Heart left ventricle (tissue), 16 donors: ENCODE data around the gene SCN8A. TPM values are rescaled to one million over a fixed set of nuclear protein-coding genes. Genes with fewer than 3 reads are reported as not detected.

ENCODE experiments used
- ATAC-seq, 4 donors: fragments of 200-7000 bp; cut with Tn5 transposase; one replicate each; pipeline ENCODE4 v1.9.1; 2020 to 2022; ENCODE audit warnings: moderate library complexity in 4 of 4, mild to moderate bottlenecking in 3 of 4, moderate number of reproducible peaks in 1 of 4
- DNase-seq, 5 donors: peaks; one replicate each; pipeline ENCODE4 v3.0.0-alpha.2; 2020
- H3K27ac ChIP-seq, 12 donors: fragments of 200-600 bp; sonication (generic) in 4 of 12; one replicate each; pipeline versions ENCODE4 v1.5.0 to v1.8.0; 2016 to 2022; ENCODE audit warnings: mild to moderate bottlenecking in 2 of 12
- H3K27me3 ChIP-seq, 9 donors: fragments of 200-600 bp; sonication (generic) in 2 of 9; one replicate each; pipeline versions ENCODE4 v1.5.1 to v1.8.0; 2016 to 2022; ENCODE audit warnings: mild to moderate bottlenecking in 3 of 9
- H3K36me3 ChIP-seq, 9 donors: fragments of 200-600 bp; sonication (generic) in 2 of 9; one replicate each; pipeline versions ENCODE4 v1.5.0 to v1.8.0; 2018 to 2022; ENCODE audit warnings: mild to moderate bottlenecking in 2 of 9
- H3K4me1 ChIP-seq, 12 donors: fragments of 200-600 bp; sonication (generic) in 4 of 12; one replicate each; pipeline versions ENCODE4 v1.5.0 to v1.8.0; 2016 to 2022; ENCODE audit warnings: mild to moderate bottlenecking in 3 of 12
- H3K4me3 ChIP-seq, 12 donors: fragments of 200-600 bp; sonication (generic) in 4 of 12; one replicate each; pipeline versions ENCODE4 v1.5.0 to v1.8.0; 2017 to 2022; ENCODE audit warnings: mild to moderate bottlenecking in 9 of 12, moderate library complexity in 4 of 12
- H3K9me3 ChIP-seq, 12 donors: fragments of 200-600 bp; sonication (generic) in 4 of 12; one replicate each; pipeline versions ENCODE4 v1.5.0 to v1.8.0; 2016 to 2022; ENCODE audit warnings: mild to moderate bottlenecking in 1 of 12
- POLR2A ChIP-seq, 2 donors: fragments of 450-650 bp; IDR thresholded peaks; one replicate each; pipeline ENCODE4 v1.6.1; 2017; ENCODE audit warnings: antibody characterized with exemption in 2 of 2, mild to moderate bottlenecking in 2 of 2, moderate library complexity in 2 of 2
- WGBS, 4 donors: extraction: QIAGEN DNeasy Blood & Tissue Kit in 2 of 4; methylation state at CpG; one replicate each; pipeline versions ENCODE4 v1.1.5 to v1.1.7; 2013 to 2018; 5-methylcytosine and 5-hydroxymethylcytosine counted together
- intact Hi-C, 10 donors: fragments of 100-400 bp; cut with DNase I; formaldehyde crosslinking; loops; one replicate each; pipeline versions ENCODE4 v1.11.1 to v1.14.2; 2022
- polyA plus RNA-seq, 2 donors: library from polyadenylated mRNA; stranded (reverse); fragments of 200-250 nt; gene quantifications; one replicate each; pipeline ENCODE4 v1.2.3, GENCODE V29; 2013
- total RNA-seq, 9 donors: library from RNA; depleted of rRNA in 2 of 9; stranded (reverse); fragments of >200 nt in 2 of 9; fragmentation: NEBNext Ultra II Directional in 3 of 9; extraction: Animal tissue kit (Norgen Biotek cat#: 25700) in 3 of 9; gene quantifications; one replicate each; pipeline versions ENCODE4 v1.1.0 to v1.2.4, GENCODE V29; 2016 to 2023
- TF ChIP-seq, protein P1 (sequence below), 12 donors: fragments of 200-600 bp; sonication (generic) in 4 of 12; IDR thresholded peaks; one replicate each; pipeline versions ENCODE4 v1.5.0 to v1.8.0; 2018 to 2022; ENCODE audit warnings: antibody characterized with exemption in 12 of 12, mild to moderate bottlenecking in 5 of 12
- donor health status: ischemic (EF 13 %, LVEDD 7.1; RV severe dilation, severe dysfunction).
- donor health status: healthy with polysubstance abuse.
- donor health status: DM: no; HTN: yes; CAD: no.
- donor health status: DM: no; HTN: no; CAD: no.
- donor health status: ischemic (EF 25% LVEDD 6.9; RV normal size, moderate dysfunction).
- donor health status: ischemic (EF 25% LVEDD 5.7; RV mildly dilated, moderate dysfunction).
- donor health status: healthy.
- donor health status: DM: yes; HTN: yes; CAD: no.
- donor health status: ischemic (EF 35%, LVEDD 5.7; RV mildly dilated, moderate dysfunction).
- donor health status: nonischemic (EF 11% LVEDD 7.7; RV severe dilation, severe dysfunction).
- donor health status: DM: yes; HTN: yes; CAD: no.
- donor health status: PGD.
- donor health status: ischemic (EF 29% LVEDD 5.4; RV normal size, mild dysfunction).
- donor health status: nonischemic (EF 23%, LVEDD 6.1; RV moderate dilation, normal function).

SCN8A gene
- total and polyA plus RNA-seq, 11 donors, result 0.17 to 0.97 (median 0.32) TPM

DNA sequence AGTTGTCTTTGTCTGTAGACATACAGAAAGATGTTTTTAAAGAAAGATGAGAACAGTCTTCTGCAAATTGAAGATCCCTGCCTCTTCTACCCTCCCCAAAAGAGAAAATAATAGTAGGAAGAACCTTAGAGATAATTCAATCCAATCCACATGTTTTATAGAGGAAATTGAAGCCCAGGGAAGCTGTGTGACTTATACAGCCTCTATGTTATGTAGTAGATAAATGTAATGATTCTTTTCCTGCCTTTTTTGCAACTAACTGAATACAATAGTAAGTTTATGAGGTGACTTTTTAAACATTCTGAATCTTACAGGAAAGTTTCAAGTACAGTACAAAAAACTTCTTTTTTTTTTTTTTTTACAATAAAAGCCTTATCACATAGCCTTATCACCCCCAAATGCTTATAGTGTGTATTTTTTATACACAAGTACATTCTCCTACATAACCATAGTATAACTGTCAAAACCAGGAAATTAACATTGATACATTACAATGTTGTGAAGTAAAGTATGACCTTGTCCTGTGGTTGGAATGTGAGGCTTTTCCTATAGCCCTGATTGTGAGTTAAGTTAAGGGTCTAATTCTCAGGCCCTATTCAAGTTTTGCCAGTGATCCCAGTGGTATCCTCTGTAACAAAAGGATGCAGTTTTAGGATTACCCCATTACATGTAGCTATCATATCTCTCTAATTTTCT lies 163.1 kb downstream of the SCN8A start:
- Histone ChIP-seq H3K36me3 (no peaks in the 10 kb centered on the region), H3K4me1 (peaks cover 0 to 14% (median 0%) of the 10 kb centered on the region in 12 donors), H3K4me3 (no peak overlapping the region), H3K9me3 (no peaks in the 10 kb centered on the region), H3K27ac (no peak overlapping the region), H3K27me3 (no peaks in the 10 kb centered on the region)
- intact Hi-C loops, result no loop called here
- no peak for DNase-seq
- ATAC-seq, result no peak
- TF ChIP-seq, protein P1, sequence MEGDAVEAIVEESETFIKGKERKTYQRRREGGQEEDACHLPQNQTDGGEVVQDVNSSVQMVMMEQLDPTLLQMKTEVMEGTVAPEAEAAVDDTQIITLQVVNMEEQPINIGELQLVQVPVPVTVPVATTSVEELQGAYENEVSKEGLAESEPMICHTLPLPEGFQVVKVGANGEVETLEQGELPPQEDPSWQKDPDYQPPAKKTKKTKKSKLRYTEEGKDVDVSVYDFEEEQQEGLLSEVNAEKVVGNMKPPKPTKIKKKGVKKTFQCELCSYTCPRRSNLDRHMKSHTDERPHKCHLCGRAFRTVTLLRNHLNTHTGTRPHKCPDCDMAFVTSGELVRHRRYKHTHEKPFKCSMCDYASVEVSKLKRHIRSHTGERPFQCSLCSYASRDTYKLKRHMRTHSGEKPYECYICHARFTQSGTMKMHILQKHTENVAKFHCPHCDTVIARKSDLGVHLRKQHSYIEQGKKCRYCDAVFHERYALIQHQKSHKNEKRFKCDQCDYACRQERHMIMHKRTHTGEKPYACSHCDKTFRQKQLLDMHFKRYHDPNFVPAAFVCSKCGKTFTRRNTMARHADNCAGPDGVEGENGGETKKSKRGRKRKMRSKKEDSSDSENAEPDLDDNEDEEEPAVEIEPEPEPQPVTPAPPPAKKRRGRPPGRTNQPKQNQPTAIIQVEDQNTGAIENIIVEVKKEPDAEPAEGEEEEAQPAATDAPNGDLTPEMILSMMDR (IDR thresholded peaks at IDR 0.05), result no peak
- no peak for TF ChIP-seq POLR2A (IDR thresholded peaks at IDR 0.05)

DNA sequence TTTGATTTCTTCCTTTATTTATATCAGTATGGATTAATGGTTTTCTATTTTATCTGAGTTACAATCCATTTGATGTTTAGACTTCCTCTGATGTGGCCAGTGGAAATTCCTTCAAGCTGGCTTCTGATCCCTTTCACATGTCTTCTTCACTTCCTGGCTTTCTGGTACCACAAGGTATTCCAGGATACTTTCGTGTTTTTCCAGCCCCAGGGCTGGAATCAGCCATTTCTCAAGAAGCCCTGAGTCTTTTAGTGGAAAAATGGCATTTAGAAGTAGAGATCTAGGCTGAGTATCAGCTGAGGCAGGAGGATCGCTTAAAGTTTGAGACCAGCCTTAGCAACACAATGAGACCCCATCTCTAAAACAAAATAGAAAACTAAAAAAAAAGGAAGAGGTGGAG lies 164.2 kb downstream of the SCN8A start:
- H3K4me3 ChIP-seq, result no peak overlapping the region
- no peaks in the 10 kb centered on the region for H3K36me3 ChIP-seq
- no peak for TF ChIP-seq POLR2A (IDR thresholded peaks at IDR 0.05)
- TF ChIP-seq, protein P1 (IDR thresholded peaks at IDR 0.05), result no peak
- intact Hi-C loops, result no loop called here
- ATAC-seq, result no peak
- H3K27ac ChIP-seq, result no peak overlapping the region
- no peaks in the 10 kb centered on the region for H3K9me3 ChIP-seq
- WGBS, 4 donors, result 81 to 86% (median 84%) methylated on average over 2 of the region's 2 CpGs
- no peak for DNase-seq
- peaks cover 0 to 14% (median 0%) of the 10 kb centered on the region in 12 donors for H3K4me1 ChIP-seq
- no peaks in the 10 kb centered on the region for H3K27me3 ChIP-seq

DNA sequence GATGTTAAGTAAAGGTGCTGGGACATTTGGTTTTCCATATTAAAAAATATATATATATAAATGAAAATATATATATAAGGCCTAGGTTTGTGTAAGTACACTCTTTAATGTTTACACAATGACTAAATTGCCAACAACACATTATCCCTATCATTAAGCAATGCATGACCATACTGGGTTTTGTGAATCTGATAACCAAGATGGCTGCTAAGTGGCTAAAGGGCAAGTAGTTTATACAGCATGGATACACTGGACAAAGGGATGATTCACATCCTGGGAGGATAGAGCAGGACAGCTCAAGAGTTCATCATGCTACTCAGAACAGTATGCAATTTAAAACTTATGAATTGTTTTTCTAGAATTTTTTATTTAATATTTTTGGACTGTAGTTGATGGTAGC lies 168.1 kb downstream of the SCN8A start:
- no peak for ATAC-seq
- no peak for DNase-seq
- Histone ChIP-seq H3K27me3 (no peaks in the 10 kb centered on the region), H3K27ac (no peak overlapping the region), H3K4me3 (no peak overlapping the region), H3K9me3 (no peaks in the 10 kb centered on the region), H3K36me3 (no peaks in the 10 kb centered on the region), H3K4me1 (no peaks in the 10 kb centered on the region)
- intact Hi-C loops, result no loop called here
- no peak for TF ChIP-seq POLR2A (IDR thresholded peaks at IDR 0.05)
- TF ChIP-seq, protein P1 (IDR thresholded peaks at IDR 0.05), result no peak

DNA sequence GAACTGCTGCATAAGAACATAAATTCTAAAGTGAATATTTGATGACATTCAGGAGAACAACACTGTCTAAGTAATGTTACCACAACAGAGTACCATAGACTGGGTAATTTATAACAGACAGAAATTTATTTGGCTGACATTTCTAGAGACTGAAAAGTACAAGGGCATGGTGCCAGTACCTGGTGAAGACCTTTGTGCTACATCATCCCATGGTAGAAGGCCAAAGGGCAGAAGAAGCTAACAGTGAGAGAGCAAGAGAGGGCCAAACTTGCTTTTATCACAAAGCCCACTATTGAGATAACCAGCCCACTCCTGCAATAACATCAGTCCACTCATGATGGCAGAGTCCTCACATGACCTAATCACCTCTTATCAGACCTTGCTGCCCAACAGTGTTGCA lies 168.7 kb downstream of the SCN8A start:
- ATAC-seq, result no peak
- no peak for DNase-seq
- intact Hi-C loops, result no loop called here
- H3K27ac ChIP-seq, result no peak overlapping the region
- no peaks in the 10 kb centered on the region for H3K27me3 ChIP-seq
- no peaks in the 10 kb centered on the region for H3K36me3 ChIP-seq
- no peaks in the 10 kb centered on the region for H3K9me3 ChIP-seq
- no peak for TF ChIP-seq POLR2A (IDR thresholded peaks at IDR 0.05)
- TF ChIP-seq, protein P1 (IDR thresholded peaks at IDR 0.05), result no peak
- H3K4me1 ChIP-seq, result no peaks in the 10 kb centered on the region
- no peak overlapping the region for H3K4me3 ChIP-seq
